HG03558 (cell line): ENCODE results near the gene UBN1.
"Not testable (repeated sequence)": the region's sequence is repeated elsewhere in the genome, so short reads cannot be mapped to it uniquely, and the experiment has no call there.

Experiments
- ATAC-seq: cut with Tn5 transposase; IDR thresholded peaks from one replicate; pipeline ENCODE4 v1.9.1; 2021; ENCODE audit warnings: moderate number of reproducible peaks; ENCODE audit not compliant: unreplicated experiment; ENCODE audit errors: extremely low read depth

UBN1 gene

GRCh38 chr16:4880006-4880580, 32.8 kb downstream of the UBN1 start:
- no peak for ATAC-seq

GRCh38 chr16:4882000-4882632, 34.8 kb downstream of the UBN1 start:
- ATAC-seq = no peak

GRCh38 chr16:4882633-4883285, 35.5 kb downstream of the UBN1 start:
- ATAC-seq = no peak

GRCh38 chr16:4883501-4883900, 36.2 kb downstream of the UBN1 start:
- no peak for ATAC-seq

- no peak for ATAC-seq
Observed at GRCh38 chr16:4884209-4884608, 36.9 kb downstream of the UBN1 start.

GRCh38 chr16:4884972-4885874, 37.9 kb downstream of the UBN1 start:
- no peak for ATAC-seq

- no peak for ATAC-seq
Observed at GRCh38 chr16:4886151-4886550, 38.9 kb downstream of the UBN1 start.

- ATAC-seq = no peak
Observed at GRCh38 chr16:4888428-4889135, 41.3 kb downstream of the UBN1 start.

- ATAC-seq = no peak
Observed at GRCh38 chr16:4890026-4890425, 42.7 kb downstream of the UBN1 start.

- no peak for ATAC-seq
Observed at GRCh38 chr16:4890686-4891085, 43.4 kb downstream of the UBN1 start.

GRCh38 chr16:4891097-4891885, 44.0 kb downstream of the UBN1 start:
- no peak for ATAC-seq

GRCh38 chr16:4891886-4892216, 44.6 kb downstream of the UBN1 start:
- ATAC-seq = no peak

- no peak for ATAC-seq
Observed at GRCh38 chr16:4892361-4893102, 45.3 kb downstream of the UBN1 start.

GRCh38 chr16:4893103-4893862, 46.0 kb downstream of the UBN1 start:
- ATAC-seq = no peak

- ATAC-seq = no peak
Observed at GRCh38 chr16:4894276-4895150, 47.2 kb downstream of the UBN1 start.

- ATAC-seq = no peak
Observed at GRCh38 chr16:4895366-4895765, 48.1 kb downstream of the UBN1 start.

GRCh38 chr16:4896761-4897160, 49.5 kb downstream of the UBN1 start:
- not testable (repeated sequence) for ATAC-seq
